Endothelial cell of umbilical vein (primary cell): Measurements from ENCODE around the gene BMP8A.

ENCODE experiments used
- EZH2 ChIP-seq: IDR thresholded peaks from 2 replicates; pipeline ENCODE4 v1.6.1; 2012; ENCODE audit warnings: borderline replicate concordance, low read depth, mild to moderate bottlenecking, moderate library complexity, low read length, inconsistent platforms; ENCODE audit not compliant: severe bottlenecking
- FOS ChIP-seq: IDR thresholded peaks from 2 replicates; pipeline ENCODE4 v1.6.1; 2011; ENCODE audit warnings: mild to moderate bottlenecking, low read length, moderate library complexity, borderline replicate concordance; ENCODE audit not compliant: insufficient read depth
- GATA2 ChIP-seq: IDR thresholded peaks from 2 replicates; pipeline ENCODE4 v1.7.0; 2011; ENCODE audit warnings: low read depth, mild to moderate bottlenecking, moderate library complexity, mixed read lengths, low read length; ENCODE audit not compliant: insufficient read length, insufficient read depth
- JUN ChIP-seq: IDR thresholded peaks from 2 replicates; pipeline ENCODE4 v1.6.1; 2011; ENCODE audit warnings: borderline replicate concordance, low read depth; ENCODE audit not compliant: insufficient read length, insufficient read depth
- MAX ChIP-seq: IDR thresholded peaks from 2 replicates; pipeline ENCODE4 v1.6.1; 2011; ENCODE audit not compliant: insufficient read depth, insufficient read length
- MYC ChIP-seq: IDR thresholded peaks from one replicate; pipeline ENCODE4 v1.6.1; 2011; ENCODE audit warnings: mild to moderate bottlenecking, low read depth, low read length
- POLR2A ChIP-seq: IDR thresholded peaks from 2 replicates; pipeline ENCODE4 v1.6.1; 2012; ENCODE audit warnings: low read depth, mild to moderate bottlenecking, control low read depth, low read length
- POLR2AphosphoS5 ChIP-seq: IDR thresholded peaks from 2 replicates; pipeline ENCODE4 v1.6.1; 2012; ENCODE audit warnings: low read depth, mild to moderate bottlenecking, control low read depth, low read length, moderate library complexity; ENCODE audit not compliant: insufficient read depth
- TF ChIP-seq, protein P1 (sequence below), 2 donors: IDR thresholded peaks; 1 replicate in 1 of 2; 2 replicates in 1 of 2; pipeline ENCODE4 v1.5.1; 2011; ENCODE audit warnings: low read length in 2 of 2, mild to moderate bottlenecking in 2 of 2, moderate library complexity in 2 of 2, control low read depth in 1 of 2, inconsistent platforms in 1 of 2, low read depth in 1 of 2; ENCODE audit not compliant: insufficient read depth in 1 of 2; ENCODE audit errors: extremely low read depth in 1 of 2

DNA sequence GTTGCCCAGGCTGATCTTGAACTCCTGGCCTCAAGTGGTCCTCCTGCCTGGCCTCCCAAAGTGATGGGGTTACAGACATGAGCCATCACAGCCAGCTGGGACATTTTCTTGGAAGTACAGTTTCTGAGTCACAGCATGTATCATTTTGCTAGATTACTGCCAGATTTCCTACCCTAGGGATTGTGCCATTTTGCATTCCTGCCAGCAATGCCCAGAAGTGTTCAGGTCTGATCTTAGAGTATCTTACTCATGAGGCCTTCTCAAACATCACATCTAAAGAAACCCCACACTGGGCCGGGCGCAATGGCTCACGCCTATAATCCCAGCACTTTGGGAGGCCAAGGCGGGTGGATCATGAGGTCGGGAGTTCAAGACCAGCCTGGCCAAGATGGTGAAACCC lies 10.2 kb downstream of the BMP8A start:
- TF ChIP-seq JUN (no peak), POLR2A (no peak), MAX (no peak), EZH2 (no peak), POLR2AphosphoS5 (no peak), FOS (no peak), MYC (no peak), GATA2 (no peak)
- TF ChIP-seq, protein P1, sequence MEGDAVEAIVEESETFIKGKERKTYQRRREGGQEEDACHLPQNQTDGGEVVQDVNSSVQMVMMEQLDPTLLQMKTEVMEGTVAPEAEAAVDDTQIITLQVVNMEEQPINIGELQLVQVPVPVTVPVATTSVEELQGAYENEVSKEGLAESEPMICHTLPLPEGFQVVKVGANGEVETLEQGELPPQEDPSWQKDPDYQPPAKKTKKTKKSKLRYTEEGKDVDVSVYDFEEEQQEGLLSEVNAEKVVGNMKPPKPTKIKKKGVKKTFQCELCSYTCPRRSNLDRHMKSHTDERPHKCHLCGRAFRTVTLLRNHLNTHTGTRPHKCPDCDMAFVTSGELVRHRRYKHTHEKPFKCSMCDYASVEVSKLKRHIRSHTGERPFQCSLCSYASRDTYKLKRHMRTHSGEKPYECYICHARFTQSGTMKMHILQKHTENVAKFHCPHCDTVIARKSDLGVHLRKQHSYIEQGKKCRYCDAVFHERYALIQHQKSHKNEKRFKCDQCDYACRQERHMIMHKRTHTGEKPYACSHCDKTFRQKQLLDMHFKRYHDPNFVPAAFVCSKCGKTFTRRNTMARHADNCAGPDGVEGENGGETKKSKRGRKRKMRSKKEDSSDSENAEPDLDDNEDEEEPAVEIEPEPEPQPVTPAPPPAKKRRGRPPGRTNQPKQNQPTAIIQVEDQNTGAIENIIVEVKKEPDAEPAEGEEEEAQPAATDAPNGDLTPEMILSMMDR (IDR thresholded peaks at IDR 0.05; ENCODE audit: extremely low read depth in 1 of 2, insufficient read depth in 1 of 2, low read depth in 1 of 2, low read length in 2 of 2) = no peak
